ENCODE results near the gene BAZ2B. TPM values are rescaled to one million over a fixed set of nuclear protein-coding genes. Genes with fewer than 3 reads are reported as not detected.

The BAZ2B gene
- total and polyA plus RNA-seq, 2 of the 13 experiments (the other 11 are each of a cell fraction or from before 2014, with no cell fraction given), result 14.0 to 15.1 TPM

DNA sequence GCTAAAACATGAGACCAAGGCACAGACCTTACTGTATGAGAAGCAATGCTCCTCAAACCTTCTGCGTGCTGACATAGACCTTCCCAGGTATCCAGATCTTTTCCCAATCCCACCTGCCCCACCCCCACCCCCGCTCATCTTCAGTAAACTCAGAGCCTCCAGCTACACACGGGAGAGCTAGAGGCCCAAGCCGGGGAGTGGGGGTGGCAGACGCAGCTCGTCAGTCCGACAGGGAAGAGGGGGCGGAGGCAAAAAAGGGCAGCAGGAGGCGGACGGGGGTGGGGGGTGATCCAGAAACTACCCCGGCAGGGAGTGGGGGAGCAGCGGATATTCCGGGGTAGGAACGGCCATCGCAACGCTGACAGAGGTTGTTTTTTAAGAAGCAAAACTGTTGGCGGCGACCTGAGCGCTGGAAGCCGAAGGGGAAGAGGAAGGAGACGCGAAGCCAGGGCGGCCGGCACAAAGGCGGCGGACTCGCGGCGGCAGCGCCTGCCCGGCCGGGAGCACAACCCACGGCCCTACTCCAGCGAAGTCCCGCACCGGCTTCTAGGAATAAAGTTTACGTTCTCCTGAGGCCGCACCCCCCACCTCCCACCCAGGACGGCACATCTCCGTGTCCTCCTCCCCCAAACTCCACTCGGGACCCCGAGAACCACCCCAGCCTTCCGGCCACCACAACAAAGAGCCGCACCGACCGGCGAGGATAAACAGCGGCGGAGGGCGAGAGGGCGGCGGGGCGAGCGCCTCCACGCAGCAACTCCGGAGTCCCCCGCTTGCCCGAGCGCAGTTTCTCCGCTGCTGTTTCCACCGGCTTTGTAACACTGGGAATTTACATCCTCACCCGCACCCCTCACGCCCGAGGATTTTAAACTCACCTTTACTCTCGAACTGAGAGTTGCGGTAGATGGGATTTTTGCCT is 722 bp downstream of the BAZ2B start (continued):
- TF ChIP-seq TBL1XR1 (IDR thresholded peaks at IDR 0.05; ENCODE audit: borderline replicate concordance, low read length, partially characterized antibody), result peak; percentile 12
- no peak for TF ChIP-seq ZNF180 (CRISPR knock-in tag; IDR thresholded peaks at IDR 0.05; ENCODE audit: borderline replicate concordance, low read depth)
- TF ChIP-seq ZBTB3 (CRISPR knock-in tag; IDR thresholded peaks at IDR 0.05; ENCODE audit: borderline replicate concordance, low read depth), result no peak
- TF ChIP-seq, protein P1, sequence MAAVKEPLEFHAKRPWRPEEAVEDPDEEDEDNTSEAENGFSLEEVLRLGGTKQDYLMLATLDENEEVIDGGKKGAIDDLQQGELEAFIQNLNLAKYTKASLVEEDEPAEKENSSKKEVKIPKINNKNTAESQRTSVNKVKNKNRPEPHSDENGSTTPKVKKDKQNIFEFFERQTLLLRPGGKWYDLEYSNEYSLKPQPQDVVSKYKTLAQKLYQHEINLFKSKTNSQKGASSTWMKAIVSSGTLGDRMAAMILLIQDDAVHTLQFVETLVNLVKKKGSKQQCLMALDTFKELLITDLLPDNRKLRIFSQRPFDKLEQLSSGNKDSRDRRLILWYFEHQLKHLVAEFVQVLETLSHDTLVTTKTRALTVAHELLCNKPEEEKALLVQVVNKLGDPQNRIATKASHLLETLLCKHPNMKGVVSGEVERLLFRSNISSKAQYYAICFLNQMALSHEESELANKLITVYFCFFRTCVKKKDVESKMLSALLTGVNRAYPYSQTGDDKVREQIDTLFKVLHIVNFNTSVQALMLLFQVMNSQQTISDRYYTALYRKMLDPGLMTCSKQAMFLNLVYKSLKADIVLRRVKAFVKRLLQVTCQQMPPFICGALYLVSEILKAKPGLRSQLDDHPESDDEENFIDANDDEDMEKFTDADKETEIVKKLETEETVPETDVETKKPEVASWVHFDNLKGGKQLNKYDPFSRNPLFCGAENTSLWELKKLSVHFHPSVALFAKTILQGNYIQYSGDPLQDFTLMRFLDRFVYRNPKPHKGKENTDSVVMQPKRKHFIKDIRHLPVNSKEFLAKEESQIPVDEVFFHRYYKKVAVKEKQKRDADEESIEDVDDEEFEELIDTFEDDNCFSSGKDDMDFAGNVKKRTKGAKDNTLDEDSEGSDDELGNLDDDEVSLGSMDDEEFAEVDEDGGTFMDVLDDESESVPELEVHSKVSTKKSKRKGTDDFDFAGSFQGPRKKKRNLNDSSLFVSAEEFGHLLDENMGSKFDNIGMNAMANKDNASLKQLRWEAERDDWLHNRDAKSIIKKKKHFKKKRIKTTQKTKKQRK (IDR thresholded peaks at IDR 0.05; ENCODE audit: low read length), result no peak
- TF ChIP-seq, protein P2, sequence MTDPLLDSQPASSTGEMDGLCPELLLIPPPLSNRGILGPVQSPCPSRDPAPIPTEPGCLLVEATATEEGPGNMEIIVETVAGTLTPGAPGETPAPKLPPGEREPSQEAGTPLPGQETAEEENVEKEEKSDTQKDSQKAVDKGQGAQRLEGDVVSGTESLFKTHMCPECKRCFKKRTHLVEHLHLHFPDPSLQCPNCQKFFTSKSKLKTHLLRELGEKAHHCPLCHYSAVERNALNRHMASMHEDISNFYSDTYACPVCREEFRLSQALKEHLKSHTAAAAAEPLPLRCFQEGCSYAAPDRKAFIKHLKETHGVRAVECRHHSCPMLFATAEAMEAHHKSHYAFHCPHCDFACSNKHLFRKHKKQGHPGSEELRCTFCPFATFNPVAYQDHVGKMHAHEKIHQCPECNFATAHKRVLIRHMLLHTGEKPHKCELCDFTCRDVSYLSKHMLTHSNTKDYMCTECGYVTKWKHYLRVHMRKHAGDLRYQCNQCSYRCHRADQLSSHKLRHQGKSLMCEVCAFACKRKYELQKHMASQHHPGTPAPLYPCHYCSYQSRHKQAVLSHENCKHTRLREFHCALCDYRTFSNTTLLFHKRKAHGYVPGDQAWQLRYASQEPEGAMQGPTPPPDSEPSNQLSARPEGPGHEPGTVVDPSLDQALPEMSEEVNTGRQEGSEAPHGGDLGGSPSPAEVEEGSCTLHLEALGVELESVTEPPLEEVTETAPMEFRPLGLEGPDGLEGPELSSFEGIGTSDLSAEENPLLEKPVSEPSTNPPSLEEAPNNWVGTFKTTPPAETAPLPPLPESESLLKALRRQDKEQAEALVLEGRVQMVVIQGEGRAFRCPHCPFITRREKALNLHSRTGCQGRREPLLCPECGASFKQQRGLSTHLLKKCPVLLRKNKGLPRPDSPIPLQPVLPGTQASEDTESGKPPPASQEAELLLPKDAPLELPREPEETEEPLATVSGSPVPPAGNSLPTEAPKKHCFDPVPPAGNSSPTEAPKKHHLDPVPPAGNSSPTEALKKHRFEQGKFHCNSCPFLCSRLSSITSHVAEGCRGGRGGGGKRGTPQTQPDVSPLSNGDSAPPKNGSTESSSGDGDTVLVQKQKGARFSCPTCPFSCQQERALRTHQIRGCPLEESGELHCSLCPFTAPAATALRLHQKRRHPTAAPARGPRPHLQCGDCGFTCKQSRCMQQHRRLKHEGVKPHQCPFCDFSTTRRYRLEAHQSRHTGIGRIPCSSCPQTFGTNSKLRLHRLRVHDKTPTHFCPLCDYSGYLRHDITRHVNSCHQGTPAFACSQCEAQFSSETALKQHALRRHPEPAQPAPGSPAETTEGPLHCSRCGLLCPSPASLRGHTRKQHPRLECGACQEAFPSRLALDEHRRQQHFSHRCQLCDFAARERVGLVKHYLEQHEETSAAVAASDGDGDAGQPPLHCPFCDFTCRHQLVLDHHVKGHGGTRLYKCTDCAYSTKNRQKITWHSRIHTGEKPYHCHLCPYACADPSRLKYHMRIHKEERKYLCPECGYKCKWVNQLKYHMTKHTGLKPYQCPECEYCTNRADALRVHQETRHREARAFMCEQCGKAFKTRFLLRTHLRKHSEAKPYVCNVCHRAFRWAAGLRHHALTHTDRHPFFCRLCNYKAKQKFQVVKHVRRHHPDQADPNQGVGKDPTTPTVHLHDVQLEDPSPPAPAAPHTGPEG (CRISPR knock-in tag; IDR thresholded peaks at IDR 0.05), result no peak
- TF ChIP-seq, protein P3, sequence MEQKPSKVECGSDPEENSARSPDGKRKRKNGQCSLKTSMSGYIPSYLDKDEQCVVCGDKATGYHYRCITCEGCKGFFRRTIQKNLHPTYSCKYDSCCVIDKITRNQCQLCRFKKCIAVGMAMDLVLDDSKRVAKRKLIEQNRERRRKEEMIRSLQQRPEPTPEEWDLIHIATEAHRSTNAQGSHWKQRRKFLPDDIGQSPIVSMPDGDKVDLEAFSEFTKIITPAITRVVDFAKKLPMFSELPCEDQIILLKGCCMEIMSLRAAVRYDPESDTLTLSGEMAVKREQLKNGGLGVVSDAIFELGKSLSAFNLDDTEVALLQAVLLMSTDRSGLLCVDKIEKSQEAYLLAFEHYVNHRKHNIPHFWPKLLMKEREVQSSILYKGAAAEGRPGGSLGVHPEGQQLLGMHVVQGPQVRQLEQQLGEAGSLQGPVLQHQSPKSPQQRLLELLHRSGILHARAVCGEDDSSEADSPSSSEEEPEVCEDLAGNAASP (CRISPR knock-in tag; IDR thresholded peaks at IDR 0.05; ENCODE audit: borderline replicate concordance), result peak; percentile 8; the same call in 1 of the 2 replicates
- TF ChIP-seq GTF3A (CRISPR knock-in tag; conservative IDR thresholded peaks at IDR 0.05), result 0 out of 2 replicates have a peak, but pooled peaks have one; percentile 30
- TF ChIP-seq AGO2 (optimal IDR thresholded peaks at IDR 0.05; ENCODE audit: low read depth, low read length), result peak; percentile 85
- no peak for TF ChIP-seq ZNF33B (CRISPR knock-in tag; IDR thresholded peaks at IDR 0.05)
- TF ChIP-seq ZFY (CRISPR knock-in tag; IDR thresholded peaks at IDR 0.05), result peak; percentile 72
- TF ChIP-seq ZNF747 (CRISPR knock-in tag; IDR thresholded peaks at IDR 0.05; ENCODE audit: borderline replicate concordance), result 0 out of 2 replicates have a peak, but pooled peaks have one; percentile 53
- no peak for TF ChIP-seq SP1 (IDR thresholded peaks at IDR 0.05)
- TF ChIP-seq SP1 (CRISPR knock-in tag; IDR thresholded peaks at IDR 0.05), result peak; percentile 56
- no peak for TF ChIP-seq GZF1 (CRISPR knock-in tag; IDR thresholded peaks at IDR 0.05)
- TF ChIP-seq, protein P4, sequence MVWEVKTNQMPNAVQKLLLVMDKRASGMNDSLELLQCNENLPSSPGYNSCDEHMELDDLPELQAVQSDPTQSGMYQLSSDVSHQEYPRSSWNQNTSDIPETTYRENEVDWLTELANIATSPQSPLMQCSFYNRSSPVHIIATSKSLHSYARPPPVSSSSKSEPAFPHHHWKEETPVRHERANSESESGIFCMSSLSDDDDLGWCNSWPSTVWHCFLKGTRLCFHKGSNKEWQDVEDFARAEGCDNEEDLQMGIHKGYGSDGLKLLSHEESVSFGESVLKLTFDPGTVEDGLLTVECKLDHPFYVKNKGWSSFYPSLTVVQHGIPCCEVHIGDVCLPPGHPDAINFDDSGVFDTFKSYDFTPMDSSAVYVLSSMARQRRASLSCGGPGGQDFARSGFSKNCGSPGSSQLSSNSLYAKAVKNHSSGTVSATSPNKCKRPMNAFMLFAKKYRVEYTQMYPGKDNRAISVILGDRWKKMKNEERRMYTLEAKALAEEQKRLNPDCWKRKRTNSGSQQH (CRISPR knock-in tag; IDR thresholded peaks at IDR 0.05; ENCODE audit: low read depth), result peak; percentile 76; the same call in 1 of the 2 replicates
- no peak for TF ChIP-seq ZNF17 (CRISPR knock-in tag; IDR thresholded peaks at IDR 0.05)
